Posterior cingulate gyrus (tissue), 11 donors: Measurements from ENCODE around the gene ACOX3.
A peak's percentile ranks its signal among the peaks of the same experiment; 100 is the strongest.
"Not testable (repeated sequence)": the region's sequence is repeated elsewhere in the genome, so short reads cannot be mapped to it uniquely, and the experiment has no call there.

Experiments used
- DNase-seq, 10 donors: peaks; one replicate each; pipeline versions ENCODE4 v3.0.0 to v3.0.0-alpha.2; 2020 to 2021; ENCODE audit warnings: mixed read lengths in 3 of 10
- intact Hi-C: fragments of 100-400 bp; cut with DNase I; formaldehyde crosslinking; loops from one replicate; pipeline ENCODE4 v1.15.1; 2023

The ACOX3 gene

DNA sequence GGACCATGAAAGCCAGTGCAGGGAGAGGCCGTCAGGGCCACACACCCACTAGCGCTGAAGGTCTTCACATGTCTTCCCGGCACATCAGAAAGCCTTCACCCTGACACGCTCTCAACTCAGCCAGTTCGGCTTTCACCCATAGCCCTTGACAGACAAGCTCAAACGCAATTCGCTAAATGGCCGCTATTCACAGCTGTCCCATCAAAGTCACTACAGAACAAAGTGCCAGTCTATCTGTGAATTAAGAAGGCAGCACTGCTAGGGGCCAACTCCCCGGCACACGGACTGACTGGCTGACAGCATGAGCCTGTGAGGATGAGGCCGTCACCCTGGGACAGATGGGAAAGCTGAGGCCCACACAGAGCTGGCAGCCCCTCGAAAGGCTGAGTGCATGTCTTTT lies 45.7 kb downstream of the ACOX3 start:
- DNase-seq = peak in 5 of 10 donors; percentile 32 to 92 (median 47)
- intact Hi-C loops = loop anchor here (2.0 kb wide), 1 partner anchor 54 kb away; no protein-coding TSS in a partner anchor

DNA sequence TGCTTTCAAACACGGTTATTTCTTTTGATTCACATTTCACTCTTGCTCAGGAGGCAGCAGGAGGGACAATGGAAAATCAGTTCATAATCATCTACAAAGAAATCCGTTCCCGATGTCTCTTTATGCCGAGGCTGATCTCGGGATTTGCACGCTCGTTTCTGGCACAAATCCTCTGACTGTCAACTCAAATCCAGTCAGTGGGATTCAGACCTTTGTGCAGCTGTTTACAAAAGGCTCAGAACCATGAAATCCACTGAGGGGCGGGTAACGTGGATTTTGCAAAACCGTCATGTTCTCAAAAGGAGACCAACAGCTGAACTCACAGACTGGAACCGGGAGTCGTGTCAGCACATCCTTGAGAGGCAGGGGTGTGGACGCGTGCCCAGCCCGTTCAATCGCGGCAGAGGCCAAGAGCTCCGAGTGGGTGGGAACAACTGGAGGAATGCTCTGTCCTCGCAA lies 46.4 kb downstream of the ACOX3 start:
- DNase-seq = peak; percentile 39 to 95 (median 72)
- intact Hi-C loops = loop anchor here (2.0 kb wide), 1 partner anchor 53 kb away; no protein-coding TSS in a partner anchor

DNA sequence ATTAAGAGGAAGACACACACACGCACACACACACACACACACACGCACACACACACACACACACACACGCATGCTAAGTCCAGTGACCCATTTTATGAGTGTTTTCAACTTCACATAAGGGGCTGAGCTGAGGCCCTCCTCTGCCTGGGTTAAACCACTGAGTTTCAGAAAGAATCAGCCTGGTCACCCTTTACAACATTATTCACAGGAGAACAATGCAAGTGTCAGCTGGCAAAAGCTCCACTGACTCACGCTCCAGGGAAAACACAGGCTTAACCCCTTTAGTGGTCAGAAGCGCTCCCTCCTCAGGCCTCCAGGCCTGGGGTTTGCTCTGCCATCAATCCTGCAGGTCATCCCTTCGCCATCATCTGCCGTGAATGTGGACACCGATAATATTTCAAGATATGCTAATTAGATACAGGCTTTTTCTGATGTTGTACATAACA lies 46.9 kb downstream of the ACOX3 start:
- DNase-seq = peak in 6 of 10 donors; percentile 36 to 91 (median 59)
- intact Hi-C loops = loop anchor here (2.0 kb wide), 1 partner anchor 53 kb away; no protein-coding TSS in a partner anchor

GRCh38 chr4:8392591-8393190 lies 47.8 kb downstream of the ACOX3 start:
- DNase-seq = no peak
- intact Hi-C loops = no loop called here

- DNase-seq = peak in 7 of 10 donors; percentile 41 to 88 (median 53)
- intact Hi-C loops = no loop called here
These were observed 48.6 kb downstream of the ACOX3 start for GRCh38 chr4:8391972-8392371.

- no peak for DNase-seq
- intact Hi-C loops = no loop called here
These were observed 49.5 kb downstream of the ACOX3 start for GRCh38 chr4:8391071-8391470.

DNA sequence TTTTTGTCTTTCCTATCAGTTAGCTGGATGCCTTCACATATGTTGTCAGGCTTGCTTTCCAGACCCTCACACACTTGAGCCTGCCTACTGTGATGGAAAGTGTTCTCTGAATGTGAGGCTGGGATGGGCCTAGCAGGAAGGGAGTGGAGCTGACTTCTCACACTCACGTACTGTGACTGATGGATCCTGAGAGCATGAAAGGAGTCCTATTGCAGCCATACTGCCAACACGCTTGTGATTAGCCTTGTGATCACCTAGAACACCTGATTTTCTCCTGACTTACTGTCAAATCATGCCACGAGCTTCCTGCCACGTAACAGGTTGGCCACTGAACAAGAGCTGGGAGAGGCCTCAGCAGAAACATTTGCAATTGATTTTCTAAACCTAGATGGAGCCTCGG lies 49.9 kb downstream of the ACOX3 start:
- intact Hi-C loops = no loop called here
- DNase-seq = no peak

GRCh38 chr4:8388528-8388870 lies 52.0 kb downstream of the ACOX3 start:
- no peak for DNase-seq
- intact Hi-C loops = no loop called here

DNA sequence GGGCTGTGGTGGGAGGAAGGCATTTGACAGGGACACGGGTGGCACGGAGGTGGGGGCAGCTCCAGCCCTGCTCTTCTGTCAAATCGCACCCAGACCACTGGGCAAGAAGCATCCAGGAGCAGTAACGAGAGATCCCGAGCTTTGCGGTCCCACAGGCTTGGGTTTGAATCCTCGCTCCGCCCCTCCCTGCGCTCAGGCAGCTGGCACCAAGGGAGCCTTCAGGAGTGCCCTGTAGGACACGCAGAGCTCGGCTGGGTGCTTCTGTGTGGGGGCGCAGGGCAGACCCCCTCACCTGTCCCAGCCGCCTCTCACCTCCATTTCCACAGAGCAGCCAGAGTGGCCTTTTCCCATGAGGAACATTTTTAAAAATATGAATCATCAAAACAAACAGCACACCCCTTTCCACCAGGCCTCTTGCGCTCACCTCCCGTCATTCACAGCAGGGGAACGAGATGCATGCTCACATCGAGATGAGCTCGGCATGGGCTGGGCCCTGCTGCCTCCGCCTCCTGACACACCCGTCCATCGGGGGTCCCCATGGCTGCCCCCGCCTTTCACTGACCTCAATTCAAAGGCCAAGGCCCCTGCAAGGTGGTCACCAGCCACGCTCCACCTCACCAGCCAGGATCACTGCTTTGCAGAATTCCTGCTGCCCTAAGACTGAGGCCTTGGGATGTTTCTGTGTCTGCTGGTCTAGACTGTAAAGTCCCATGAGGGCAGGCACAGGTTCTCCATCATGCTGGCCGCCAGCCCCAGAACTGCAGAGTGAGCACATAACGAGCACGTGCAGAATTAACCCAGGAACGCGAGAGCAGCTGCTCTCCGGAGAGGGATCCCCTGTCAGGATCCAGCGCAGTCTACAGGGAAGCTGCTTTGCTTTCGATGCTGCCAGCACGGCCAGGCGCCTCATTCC lies 52.7 kb downstream of the ACOX3 start:
- DNase-seq = no peak
- intact Hi-C loops = no loop called here

DNA sequence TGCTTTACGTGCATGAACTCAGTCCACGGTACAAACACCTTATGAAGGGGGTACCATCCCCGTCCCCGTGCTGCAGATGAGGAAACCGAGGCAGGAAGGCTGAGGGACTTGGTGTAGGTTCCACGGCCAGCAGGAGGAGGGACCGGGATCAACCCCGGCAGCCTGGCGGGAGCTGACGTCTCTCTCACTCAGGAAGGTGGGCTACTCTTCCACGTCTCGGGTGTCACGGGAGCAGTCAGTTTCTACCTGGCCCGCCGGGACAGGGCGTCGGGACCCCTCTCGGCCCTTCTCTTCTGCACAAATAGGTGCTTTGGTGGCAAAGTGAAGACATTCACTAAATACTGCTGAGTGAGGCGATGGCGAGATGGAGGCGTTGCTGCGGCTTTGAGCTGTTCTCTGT lies 53.3 kb downstream of the ACOX3 start:
- DNase-seq = peak in 1 of 10 donors; percentile 76
- intact Hi-C loops = no loop called here

- intact Hi-C loops = no loop called here
- DNase-seq = peak in 3 of 10 donors; percentile 52 to 78 (median 68)
These were observed 53.8 kb downstream of the ACOX3 start for GRCh38 chr4:8386731-8387130.

DNA sequence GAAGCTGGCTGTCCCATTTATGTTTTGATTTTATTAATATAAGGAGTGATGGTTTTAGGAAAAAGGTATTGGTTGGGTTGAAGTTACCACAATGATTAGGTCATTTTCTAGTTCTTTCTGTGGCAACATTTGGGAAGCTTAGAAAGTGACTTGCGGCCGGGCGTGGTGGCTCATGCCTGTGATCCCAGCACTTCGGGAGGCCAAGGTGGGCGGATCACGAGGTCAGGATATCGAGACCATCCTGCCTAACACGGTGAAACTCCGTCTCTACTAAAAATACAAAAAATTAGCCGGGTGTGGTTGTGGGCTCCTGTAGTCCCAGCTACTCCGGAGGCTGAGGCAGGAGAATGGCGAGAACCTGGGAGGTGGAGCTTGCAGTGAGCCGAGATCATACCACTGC lies 54.4 kb downstream of the ACOX3 start:
- peak in 3 of 10 donors; percentile 19 to 72 (median 37) for DNase-seq
- intact Hi-C loops = not testable (repeated sequence)

DNA sequence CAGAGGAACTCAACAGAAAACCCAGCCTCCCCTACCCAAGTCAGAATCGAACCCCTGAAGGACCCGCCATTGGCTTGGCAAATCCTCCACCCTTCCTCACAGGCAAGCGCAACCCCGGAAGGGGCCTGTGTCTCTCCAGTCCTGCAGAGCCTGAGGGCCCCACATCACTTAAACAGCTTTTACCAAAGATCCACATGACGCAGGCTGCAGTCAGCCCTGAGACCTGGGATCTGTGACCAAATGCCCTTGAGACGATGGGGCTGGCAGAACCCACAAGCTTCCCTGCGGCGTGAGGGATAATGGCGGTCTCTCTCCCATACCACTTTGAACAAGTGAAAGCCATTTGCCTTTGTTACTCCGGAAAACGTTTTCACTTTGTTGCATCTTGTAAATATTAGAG lies 54.9 kb downstream of the ACOX3 start:
- intact Hi-C loops = no loop called here
- peak in 3 of 10 donors; percentile 37 to 64 (median 41) for DNase-seq

GRCh38 chr4:8385106-8385505 lies 55.4 kb downstream of the ACOX3 start:
- intact Hi-C loops = no loop called here
- DNase-seq = peak in 1 of 10 donors; percentile 30

DNA sequence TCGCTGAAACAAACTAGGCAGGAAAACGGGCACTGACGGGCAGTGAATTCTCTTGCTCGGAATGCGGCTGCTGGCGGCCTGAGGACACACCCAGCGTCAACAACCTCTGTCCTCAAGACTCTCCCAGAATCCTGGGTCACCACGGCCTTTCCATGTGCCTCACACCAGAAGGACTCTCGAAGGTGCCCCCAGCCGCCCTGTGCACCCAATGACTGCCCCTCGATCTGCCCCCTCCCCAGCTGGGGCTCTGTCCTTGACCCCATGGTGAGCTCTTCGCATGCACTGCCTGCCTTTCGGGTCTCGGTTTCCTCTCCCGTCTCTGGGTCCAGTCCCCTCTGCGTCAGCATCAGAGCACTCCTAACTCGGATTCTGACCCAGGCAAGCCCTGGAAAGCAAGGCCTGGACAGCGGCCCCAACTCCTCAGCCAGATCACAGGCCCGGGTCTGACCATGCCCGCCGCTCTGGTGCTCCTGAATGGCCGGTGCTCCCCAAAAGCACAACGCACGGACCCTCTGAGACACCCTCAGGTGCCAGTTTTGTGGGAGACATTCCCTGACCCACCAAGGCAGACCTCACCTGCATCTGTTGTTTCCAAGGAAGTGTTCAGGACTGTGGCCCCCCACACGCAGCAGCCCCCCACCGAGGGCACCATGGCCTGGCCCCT lies 56.0 kb downstream of the ACOX3 start:
- peak in 3 of 10 donors; percentile 18 to 80 (median 67) for DNase-seq
- intact Hi-C loops = no loop called here

DNA sequence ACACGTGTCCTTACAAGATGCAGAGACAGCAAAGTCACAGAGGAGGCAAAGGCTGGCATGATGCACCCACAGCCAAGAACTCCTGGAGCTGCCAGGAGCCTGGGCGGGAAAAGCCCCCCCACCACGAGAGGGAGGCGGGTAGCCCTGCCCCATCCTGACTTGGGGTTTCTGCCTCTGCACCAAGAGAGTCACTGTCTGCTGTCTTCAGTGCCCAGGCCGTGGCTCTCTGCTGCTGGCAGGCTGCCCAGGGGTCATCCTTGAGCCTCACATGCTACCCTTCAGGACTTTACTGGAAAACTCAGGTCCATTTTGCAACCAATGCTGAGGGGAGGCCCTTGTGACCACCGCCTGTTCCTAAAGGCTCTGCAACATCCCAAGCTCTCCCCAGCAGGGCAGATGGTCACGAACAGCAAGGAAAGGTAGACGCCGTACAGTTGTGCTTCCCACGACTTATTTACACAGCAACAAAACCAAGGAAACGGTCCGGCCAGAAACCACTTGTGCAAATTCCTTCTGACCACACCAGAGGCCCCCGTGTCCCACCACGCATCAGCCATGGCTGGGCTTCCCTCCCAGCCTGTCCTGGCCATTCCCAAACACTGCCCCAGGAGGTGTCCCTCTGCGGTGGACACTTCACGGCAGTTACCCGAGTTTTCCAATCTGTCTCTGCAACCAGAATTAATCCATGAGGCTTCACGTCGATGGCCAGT lies 56.9 kb downstream of the ACOX3 start:
- intact Hi-C loops = no loop called here
- peak in 3 of 10 donors; percentile 57 to 76 (median 76) for DNase-seq

GRCh38 chr4:8383016-8383415 lies 57.5 kb downstream of the ACOX3 start:
- intact Hi-C loops = no loop called here
- peak in 3 of 10 donors; percentile 41 to 55 (median 46) for DNase-seq

GRCh38 chr4:8381814-8382581 lies 58.5 kb downstream of the ACOX3 start:
- intact Hi-C loops = no loop called here
- peak in 3 of 10 donors; percentile 57 to 79 (median 66) for DNase-seq
